ENCODE results near the gene RASGRF1. TPM values are rescaled to one million over a fixed set of nuclear protein-coding genes. Genes with fewer than 3 reads are reported as not detected.

RASGRF1 gene
- total and polyA plus RNA-seq, 12 donors, result under 0.01 to 0.86 (median 0.37) TPM; not detected in 9

DNA sequence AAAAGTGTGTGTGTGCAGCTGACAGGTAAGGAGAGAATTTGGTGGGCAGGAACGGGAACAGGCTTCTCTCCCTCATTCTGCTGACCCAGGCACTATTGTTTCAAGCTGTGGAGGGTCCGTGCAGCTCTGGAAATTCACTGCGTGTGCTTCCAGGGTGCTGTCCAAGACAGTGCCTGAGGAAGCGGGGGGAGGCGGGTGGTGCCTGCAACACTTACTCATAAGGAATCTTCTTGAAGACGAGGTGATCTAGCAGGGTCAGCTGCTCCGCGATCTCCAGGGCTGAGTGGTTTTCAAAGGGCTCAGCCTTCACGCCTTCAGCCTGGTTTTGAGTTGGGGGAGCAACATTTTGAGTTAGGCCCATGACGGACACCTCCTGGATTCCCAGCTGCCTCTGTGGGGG lies 99.1 kb downstream of the RASGRF1 start:
- TF ChIP-seq, protein P1, sequence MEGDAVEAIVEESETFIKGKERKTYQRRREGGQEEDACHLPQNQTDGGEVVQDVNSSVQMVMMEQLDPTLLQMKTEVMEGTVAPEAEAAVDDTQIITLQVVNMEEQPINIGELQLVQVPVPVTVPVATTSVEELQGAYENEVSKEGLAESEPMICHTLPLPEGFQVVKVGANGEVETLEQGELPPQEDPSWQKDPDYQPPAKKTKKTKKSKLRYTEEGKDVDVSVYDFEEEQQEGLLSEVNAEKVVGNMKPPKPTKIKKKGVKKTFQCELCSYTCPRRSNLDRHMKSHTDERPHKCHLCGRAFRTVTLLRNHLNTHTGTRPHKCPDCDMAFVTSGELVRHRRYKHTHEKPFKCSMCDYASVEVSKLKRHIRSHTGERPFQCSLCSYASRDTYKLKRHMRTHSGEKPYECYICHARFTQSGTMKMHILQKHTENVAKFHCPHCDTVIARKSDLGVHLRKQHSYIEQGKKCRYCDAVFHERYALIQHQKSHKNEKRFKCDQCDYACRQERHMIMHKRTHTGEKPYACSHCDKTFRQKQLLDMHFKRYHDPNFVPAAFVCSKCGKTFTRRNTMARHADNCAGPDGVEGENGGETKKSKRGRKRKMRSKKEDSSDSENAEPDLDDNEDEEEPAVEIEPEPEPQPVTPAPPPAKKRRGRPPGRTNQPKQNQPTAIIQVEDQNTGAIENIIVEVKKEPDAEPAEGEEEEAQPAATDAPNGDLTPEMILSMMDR (IDR thresholded peaks at IDR 0.05), result no peak
- Histone ChIP-seq H3K4me1 (peaks cover 0 to 23% (median 9%) of the 10 kb centered on the region in 9 donors), H3K36me3 (no peaks in the 10 kb centered on the region), H3K27me3 (no peaks in the 10 kb centered on the region), H3K4me3 (no peak overlapping the region), H3K9me3 (no peaks in the 10 kb centered on the region), H3K27ac (no peak overlapping the region)
- 88 to 93% methylated on average over 10 of the region's 10 CpGs for whole genome bisulfite sequencing, 2 donors
- DNase-seq, result no peak
- no peak for ATAC-seq
- intact Hi-C loops (cut with DNase I), result no loop called here

DNA sequence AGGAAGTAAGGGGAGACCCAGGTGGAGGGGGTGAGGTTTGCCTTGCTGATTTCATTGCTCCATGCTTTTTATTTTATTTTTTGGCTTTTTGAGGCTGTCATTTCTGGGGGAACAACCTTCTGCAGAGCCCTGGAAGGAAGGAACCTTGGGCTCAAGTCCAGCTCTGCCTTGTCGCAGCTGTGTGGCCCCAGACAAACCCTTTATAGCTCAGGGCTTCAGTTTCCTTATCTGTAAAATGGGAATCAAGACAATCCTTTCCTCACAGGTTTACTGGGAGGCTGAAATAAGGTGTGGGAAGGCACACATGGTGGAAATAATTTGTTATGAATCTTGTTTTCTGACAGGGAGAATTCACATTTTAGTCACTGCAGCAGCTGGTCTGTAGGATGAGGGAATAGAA lies 100.3 kb downstream of the RASGRF1 start:
- WGBS, 2 donors, result 64 to 70% methylated on average over 1 of the region's 1 CpG
- H3K4me3 ChIP-seq, result no peak overlapping the region
- DNase-seq (no peak), ATAC-seq (no peak)
- H3K27ac ChIP-seq, result no peak overlapping the region
- intact Hi-C loops (cut with DNase I), result no loop called here
- H3K9me3 ChIP-seq, result no peaks in the 10 kb centered on the region
- H3K27me3 ChIP-seq, result no peaks in the 10 kb centered on the region
- no peaks in the 10 kb centered on the region for H3K36me3 ChIP-seq
- TF ChIP-seq, protein P1 (IDR thresholded peaks at IDR 0.05), result no peak
- peaks cover 0 to 23% (median 9%) of the 10 kb centered on the region in 9 donors for H3K4me1 ChIP-seq

DNA sequence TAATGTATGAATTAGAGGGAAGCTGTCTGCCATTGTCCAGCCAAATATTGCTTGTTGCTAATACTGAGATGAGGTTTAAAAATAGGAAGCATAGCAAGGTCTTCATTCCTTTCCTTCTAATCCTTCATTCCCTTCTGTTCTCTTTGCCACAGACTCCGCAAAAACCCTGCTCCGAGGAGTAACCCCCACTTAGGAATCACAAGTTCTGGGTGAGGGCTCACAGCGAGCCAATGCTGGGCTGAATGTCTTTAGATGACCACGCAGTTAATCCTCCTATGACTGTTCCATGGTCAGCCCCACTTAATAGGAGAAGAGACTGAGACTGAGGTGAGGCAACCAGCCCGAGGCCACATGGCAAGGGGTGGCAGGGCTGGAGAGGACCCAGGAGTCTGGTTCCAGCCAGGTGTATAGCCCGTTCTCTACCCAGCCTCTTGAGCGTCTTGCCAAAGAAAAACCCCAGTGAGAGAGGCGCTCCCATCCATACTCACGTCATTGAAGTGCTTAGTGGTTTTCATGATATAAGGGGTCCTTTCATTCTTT lies 100.8 kb downstream of the RASGRF1 start:
- intact Hi-C loops (cut with DNase I), result loop anchor here in 2 of 10 donors (10.0 kb wide), 2 partner anchors 75 to 555 kb away; partner anchors contain the start of gene IREB2 (in 1 of the 2)
- no peak overlapping the region for H3K27ac ChIP-seq
- H3K9me3 ChIP-seq, result no peaks in the 10 kb centered on the region
- TF ChIP-seq, protein P1 (IDR thresholded peaks at IDR 0.05), result no peak
- 93 to 94% methylated on average over 9 of the region's 9 CpGs for WGBS, 2 donors
- H3K4me3 ChIP-seq, result no peak overlapping the region
- no peaks in the 10 kb centered on the region for H3K36me3 ChIP-seq
- ATAC-seq (no peak), DNase-seq (no peak)
- H3K4me1 ChIP-seq, result peaks cover 0 to 23% (median 9%) of the 10 kb centered on the region in 9 donors
- no peaks in the 10 kb centered on the region for H3K27me3 ChIP-seq

DNA sequence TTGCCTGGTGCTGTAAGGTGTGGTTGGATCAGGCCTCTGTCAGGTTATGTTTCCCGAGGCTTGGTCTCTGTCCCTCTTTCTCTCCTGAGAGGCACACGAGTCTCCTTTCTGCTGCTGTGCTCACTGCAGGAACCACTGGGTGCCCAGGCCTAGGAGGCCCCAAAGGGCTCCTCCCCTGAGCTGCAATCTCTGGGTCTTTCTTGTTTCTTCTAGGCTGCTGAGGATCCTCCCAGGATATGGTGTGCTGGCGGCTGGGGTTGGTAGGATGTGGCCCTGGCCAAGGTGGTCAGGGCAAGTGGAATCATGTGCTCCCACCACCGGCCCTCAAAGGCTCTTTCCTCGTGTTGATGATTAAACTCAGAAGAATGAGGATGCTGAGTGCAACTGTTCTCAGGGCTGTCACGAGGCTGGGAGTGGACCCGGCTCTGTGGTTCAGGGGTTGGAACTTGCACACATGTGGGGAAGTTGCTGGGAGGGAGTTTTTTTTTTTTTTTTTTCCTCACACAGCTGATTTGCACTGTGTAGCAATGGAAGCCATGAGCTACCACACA lies 102.1 kb downstream of the RASGRF1 start:
- ATAC-seq, result peak; percentile 73 to 91 (median 80)
- TF ChIP-seq, protein P1 (IDR thresholded peaks at IDR 0.05), result no peak
- intact Hi-C loops (cut with DNase I), result loop anchor here in 2 of 10 donors (10.0 kb wide), 2 partner anchors 74 to 554 kb away; partner anchors contain the start of gene IREB2 (in 1 of the 2)
- no peaks in the 10 kb centered on the region for H3K36me3 ChIP-seq
- peaks cover 0 to 26% (median 9%) of the 10 kb centered on the region in 9 donors for H3K4me1 ChIP-seq
- peak overlapping the region in 2 of 10 donors; percentile 45 to 74 for H3K27ac ChIP-seq
- no peak overlapping the region for H3K4me3 ChIP-seq
- H3K9me3 ChIP-seq, result no peaks in the 10 kb centered on the region
- peak in 1 of 2 donors; percentile 59 for DNase-seq
- H3K27me3 ChIP-seq, result no peaks in the 10 kb centered on the region
- WGBS, 2 donors, result 45 to 58% methylated on average over 7 of the region's 7 CpGs

Measured in heart right ventricle (tissue), 16 donors.